Testis (tissue), 3 donors: Measurements from ENCODE around the gene ZNF106. TPM values are rescaled to one million over a fixed set of nuclear protein-coding genes. Genes with fewer than 3 reads are reported as not detected.

ENCODE experiments used
- DNase-seq: peaks from one replicate; pipeline ENCODE4 v3.0.0-alpha.2; 2019
- H3K27ac ChIP-seq, 2 donors: fragments of 200-600 bp; sonication (generic); one replicate each; pipeline ENCODE4 v1.5.1; 2019
- H3K27me3 ChIP-seq: fragments of 200-600 bp; sonication (generic); one replicate; pipeline ENCODE4 v1.5.1; 2019
- H3K36me3 ChIP-seq: fragments of 200-600 bp; sonication (generic); one replicate; pipeline ENCODE4 v1.5.1; 2017; ENCODE audit warnings: low read depth; ENCODE audit errors: missing control alignments
- H3K4me1 ChIP-seq: fragments of 200-600 bp; sonication (generic); one replicate; pipeline ENCODE4 v1.5.1; 2019
- H3K4me3 ChIP-seq, 2 donors: fragments of 200-600 bp; sonication (generic); one replicate each; pipeline ENCODE4 v1.5.1; 2017 to 2019
- H3K9me3 ChIP-seq: fragments of 200-600 bp; sonication (generic); one replicate; pipeline ENCODE4 v1.5.1; 2017
- POLR2A ChIP-seq: fragments of 450-650 bp; IDR thresholded peaks from one replicate; pipeline ENCODE4 v1.6.1; 2017; ENCODE audit warnings: antibody characterized with exemption, mild to moderate bottlenecking, moderate library complexity
- WGBS, 2 donors: methylation state at CpG; one replicate each; pipeline ENCODE4 v1.1.5; 2018; 5-methylcytosine and 5-hydroxymethylcytosine counted together
- intact Hi-C: fragments of 100-400 bp; cut with DNase I; formaldehyde crosslinking; loops from one replicate; pipeline ENCODE4 v1.15.1; 2023; ENCODE audit warnings: low total_unique reads
- polyA plus RNA-seq: library from polyadenylated mRNA; stranded (reverse); fragments of 350-450 nt; fragmentation: Illumina TruSeq; extraction: RNeasy Lipid Tissue Mini Kit (QIAGEN cat#74804); gene quantifications from one replicate; pipeline ENCODE4 v1.2.3, GENCODE V29; 2014; ENCODE audit warnings: low read depth, low replicate concordance; ENCODE audit not compliant: insufficient read depth
- total RNA-seq, 2 donors: library from RNA; depleted of rRNA; stranded (reverse); fragments of >200 nt; gene quantifications; one replicate each; pipeline ENCODE4 v1.2.3, GENCODE V29; 2016
- TF ChIP-seq, protein P1 (sequence below), 3 experiments: fragments of 450-650 bp in 2 of 3; fragments of 200-600 bp in 1 of 3; sonication (generic) in 1 of 3; IDR thresholded peaks; one replicate each; pipeline ENCODE4 v1.5.1; 2016 to 2019; ENCODE audit warnings: antibody characterized with exemption in 3 of 3, mild to moderate bottlenecking in 2 of 3, moderate library complexity in 1 of 3

ZNF106 gene
- total and polyA plus RNA-seq, 3 donors from 2014 or later: 51.4 to 95.4 (median 84.4) TPM

DNA sequence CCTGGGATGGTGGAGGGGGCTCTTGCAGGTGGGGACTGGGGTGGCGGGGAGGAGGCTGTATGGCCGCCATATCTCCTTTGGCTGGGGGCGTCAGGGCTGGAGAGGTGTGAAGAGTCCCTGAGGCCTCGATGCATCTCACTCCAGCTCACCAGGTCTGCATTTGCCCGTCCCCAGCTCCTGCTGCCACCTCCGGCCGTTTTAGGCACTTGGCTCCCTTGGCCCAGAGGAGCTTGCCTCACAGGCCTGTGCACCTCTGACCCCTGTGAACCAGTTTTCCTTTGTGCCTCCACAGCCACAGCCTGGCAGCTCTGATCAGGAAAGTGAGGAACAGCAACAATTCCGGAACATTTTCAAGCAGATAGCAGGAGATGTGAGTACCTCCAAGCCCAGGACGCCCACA is 81.9 kb downstream of the ZNF106 start:
- intact Hi-C loops: no loop called here
- Histone ChIP-seq H3K4me3 (no peak overlapping the region), H3K4me1 (no peaks in the 10 kb centered on the region), H3K27ac (no peak overlapping the region), H3K27me3 (no peaks in the 10 kb centered on the region), H3K9me3 (no peaks in the 10 kb centered on the region), H3K36me3 (no peaks in the 10 kb centered on the region)
- WGBS, 2 donors: 75 to 100% methylated on average over 4 to 9 of the region's 9 CpGs
- TF ChIP-seq, protein P1, sequence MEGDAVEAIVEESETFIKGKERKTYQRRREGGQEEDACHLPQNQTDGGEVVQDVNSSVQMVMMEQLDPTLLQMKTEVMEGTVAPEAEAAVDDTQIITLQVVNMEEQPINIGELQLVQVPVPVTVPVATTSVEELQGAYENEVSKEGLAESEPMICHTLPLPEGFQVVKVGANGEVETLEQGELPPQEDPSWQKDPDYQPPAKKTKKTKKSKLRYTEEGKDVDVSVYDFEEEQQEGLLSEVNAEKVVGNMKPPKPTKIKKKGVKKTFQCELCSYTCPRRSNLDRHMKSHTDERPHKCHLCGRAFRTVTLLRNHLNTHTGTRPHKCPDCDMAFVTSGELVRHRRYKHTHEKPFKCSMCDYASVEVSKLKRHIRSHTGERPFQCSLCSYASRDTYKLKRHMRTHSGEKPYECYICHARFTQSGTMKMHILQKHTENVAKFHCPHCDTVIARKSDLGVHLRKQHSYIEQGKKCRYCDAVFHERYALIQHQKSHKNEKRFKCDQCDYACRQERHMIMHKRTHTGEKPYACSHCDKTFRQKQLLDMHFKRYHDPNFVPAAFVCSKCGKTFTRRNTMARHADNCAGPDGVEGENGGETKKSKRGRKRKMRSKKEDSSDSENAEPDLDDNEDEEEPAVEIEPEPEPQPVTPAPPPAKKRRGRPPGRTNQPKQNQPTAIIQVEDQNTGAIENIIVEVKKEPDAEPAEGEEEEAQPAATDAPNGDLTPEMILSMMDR (IDR thresholded peaks at IDR 0.05): no peak
- no peak for TF ChIP-seq POLR2A
- no peak for DNase-seq

- DNase-seq: no peak
- 74 to 77% methylated on average over 4 of the region's 4 CpGs for WGBS, 2 donors
- TF ChIP-seq, protein P1 (IDR thresholded peaks at IDR 0.05): no peak
- no peak for TF ChIP-seq POLR2A
Observed at GRCh38 chr15:42408178-42408577, 82.8 kb downstream of the ZNF106 start.

GRCh38 chr15:42405863-42406482 is 85.0 kb downstream of the ZNF106 start:
- Histone ChIP-seq H3K4me3 (no peak overlapping the region), H3K9me3 (no peaks in the 10 kb centered on the region), H3K36me3 (no peaks in the 10 kb centered on the region), H3K27me3 (no peaks in the 10 kb centered on the region), H3K4me1 (no peaks in the 10 kb centered on the region), H3K27ac (no peak overlapping the region)
- 53 to 61% methylated on average over 6 of the region's 6 CpGs for WGBS, 2 donors
- intact Hi-C loops: no loop called here
- no peak for DNase-seq
- no peak for TF ChIP-seq POLR2A
- TF ChIP-seq, protein P1 (IDR thresholded peaks at IDR 0.05): no peak

More at GRCh38 chr15:42408178-42408577, 82.8 kb downstream of the ZNF106 start:
- Histone ChIP-seq H3K36me3 (no peaks in the 10 kb centered on the region), H3K4me1 (no peaks in the 10 kb centered on the region), H3K4me3 (no peak overlapping the region), H3K27me3 (no peaks in the 10 kb centered on the region), H3K27ac (no peak overlapping the region), H3K9me3 (no peaks in the 10 kb centered on the region)
- intact Hi-C loops: no loop called here

GRCh38 chr15:42404461-42405235 is 86.3 kb downstream of the ZNF106 start:
- intact Hi-C loops: no loop called here
- H3K9me3 ChIP-seq: no peaks in the 10 kb centered on the region
- DNase-seq: no peak
- H3K27me3 ChIP-seq: no peaks in the 10 kb centered on the region
- no peak for TF ChIP-seq POLR2A
- TF ChIP-seq, protein P1 (IDR thresholded peaks at IDR 0.05): no peak
- H3K36me3 ChIP-seq: no peaks in the 10 kb centered on the region
- no peak overlapping the region for H3K4me3 ChIP-seq
- no peaks in the 10 kb centered on the region for H3K4me1 ChIP-seq
- H3K27ac ChIP-seq: no peak overlapping the region
- WGBS, 2 donors: 85 to 91% methylated on average over 12 of the region's 12 CpGs
